VCaP (cell line): ENCODE data around the gene CEP76.

ENCODE experiments used
- H3K27ac ChIP-seq: fragments of 450-650 bp; 2 replicates; pipeline ENCODE4 v1.5.1; 2017
- CTCF ChIP-seq: fragments of 450-650 bp; conservative IDR thresholded peaks from 2 replicates; pipeline ENCODE4 v1.5.1; 2017; ENCODE audit warnings: mild to moderate bottlenecking, moderate library complexity

The CEP76 gene

GRCh38 chr18:12702221-12703095 lies at the start of gene CEP76, which contains the start of gene PSMG2:
CEP76 (minus strand) TSS chr18:12702723; CDS start chr18:12702548, 175 bp downstream.
PSMG2 (plus strand) TSS chr18:12703042; CDS start chr18:12703108, 66 bp downstream.
- no peak for TF ChIP-seq CTCF
- H3K27ac ChIP-seq: peak within 1 kb of the TSS; percentile 98

GRCh38 chr18:12751891-12752290 lies 49.4 kb upstream of the CEP76 start:
- H3K27ac ChIP-seq: no peak overlapping the region
- no peak for TF ChIP-seq CTCF

- TF ChIP-seq CTCF: no peak
- H3K27ac ChIP-seq: no peak overlapping the region
Measured at GRCh38 chr18:12751503-12751884, 49.0 kb upstream of the CEP76 start.

GRCh38 chr18:12750715-12751502 lies 48.4 kb upstream of the CEP76 start:
- H3K27ac ChIP-seq: no peak overlapping the region
- TF ChIP-seq CTCF: no peak

- TF ChIP-seq CTCF: no peak
- no peak overlapping the region for H3K27ac ChIP-seq
Measured at GRCh38 chr18:12750076-12750714, 47.7 kb upstream of the CEP76 start.

GRCh38 chr18:12749121-12749520 lies 46.6 kb upstream of the CEP76 start:
- H3K27ac ChIP-seq: no peak overlapping the region
- no peak for TF ChIP-seq CTCF

GRCh38 chr18:12748671-12749070 lies 46.1 kb upstream of the CEP76 start:
- no peak for TF ChIP-seq CTCF
- H3K27ac ChIP-seq: no peak overlapping the region
